HepG2 (cell line): ENCODE data around the gene DENND4A. TPM values are rescaled to one million over a fixed set of nuclear protein-coding genes. Genes with fewer than 3 reads are reported as not detected.
A peak's percentile ranks its signal among the peaks of the same experiment; 100 is the strongest.

Source experiments
- ATF7 ChIP-seq, 2 experiments: fragments of 450-650 bp in 1 of 2; sonication (generic) in 1 of 2; formaldehyde crosslinking in 1 of 2; IDR thresholded peaks; 2 replicates each; pipeline versions ENCODE4 v1.4.0 to v1.6.1; 2016 to 2020; ENCODE audit warnings: antibody characterized with exemption in 1 of 2, mild to moderate bottlenecking in 1 of 2, missing genetic modification reagents in 1 of 2
- DBP ChIP-seq: sonication (generic); formaldehyde crosslinking; IDR thresholded peaks from 2 replicates; pipeline ENCODE4 v1.4.0; 2020; ENCODE audit warnings: missing genetic modification reagents; ENCODE audit errors: not compliant biosample characterization
- HNRNPL ChIP-seq: fragments of 200-400 bp; formaldehyde crosslinking; IDR thresholded peaks from 2 replicates; pipeline ENCODE4 v1.6.1; 2017; ENCODE audit warnings: mild to moderate bottlenecking, low read depth, low read length
- KAT8 ChIP-seq: IDR thresholded peaks from 2 replicates; pipeline ENCODE4 v1.6.1; 2016; ENCODE audit warnings: missing genetic modification reagents, missing compliant biosample characterization
- KLF13 ChIP-seq: sonication (generic); formaldehyde crosslinking; IDR thresholded peaks from 2 replicates; pipeline ENCODE4 v1.4.0; 2020; ENCODE audit warnings: mild to moderate bottlenecking, missing genetic modification reagents
- MXI1 ChIP-seq: IDR thresholded peaks from 3 replicates; pipeline ENCODE4 v1.6.1; 2012; ENCODE audit warnings: low read depth, low read length, inconsistent platforms, borderline replicate concordance
- NCOR1 ChIP-seq: fragments of 200-600 bp; sonication (generic); IDR thresholded peaks from 2 replicates; pipeline ENCODE4 v1.7.0; 2017; ENCODE audit warnings: antibody characterized with exemption, low read length, borderline replicate concordance
- NR2F6 ChIP-seq, 2 experiments: IDR thresholded peaks; 2 replicates each; pipeline ENCODE4 v1.6.1; 2016; ENCODE audit warnings: antibody characterized with exemption in 1 of 2, mild to moderate bottlenecking in 1 of 2
- PBX2 ChIP-seq: IDR thresholded peaks from 2 replicates; pipeline ENCODE4 v1.6.1; 2016; ENCODE audit warnings: control low read depth
- SP2 ChIP-seq: sonication (generic); formaldehyde crosslinking; IDR thresholded peaks from 2 replicates; pipeline ENCODE4 v1.5.1; 2020; ENCODE audit warnings: mild to moderate bottlenecking, missing genetic modification reagents
- ZFP36 ChIP-seq: fragments of 150-350 bp; IDR thresholded peaks from 2 replicates; pipeline ENCODE4 v1.6.1; 2018; ENCODE audit warnings: borderline replicate concordance, low read length, low read depth; ENCODE audit not compliant: partially characterized antibody
- ZKSCAN5 ChIP-seq: sonication (generic); formaldehyde crosslinking; IDR thresholded peaks from 2 replicates; pipeline ENCODE4 v1.5.1; 2020; ENCODE audit warnings: mild to moderate bottlenecking, missing genetic modification reagents
- ZNF329 ChIP-seq: sonication (generic); formaldehyde crosslinking; IDR thresholded peaks from 2 replicates; pipeline ENCODE4 v1.9.0; 2021; ENCODE audit warnings: low read depth, mild to moderate bottlenecking, missing genetic modification reagents
- ZNF510 ChIP-seq: sonication (generic); formaldehyde crosslinking; IDR thresholded peaks from 2 replicates; pipeline ENCODE4 v1.4.0; 2020; ENCODE audit warnings: low read depth, mild to moderate bottlenecking, missing genetic modification reagents
- ZNF780A ChIP-seq: sonication (generic); formaldehyde crosslinking; IDR thresholded peaks from 2 replicates; pipeline ENCODE4 v1.8.0; 2022; ENCODE audit warnings: mild to moderate bottlenecking, missing genetic modification reagents, moderate library complexity
- ZNF788 ChIP-seq: sonication (generic); formaldehyde crosslinking; IDR thresholded peaks from 2 replicates; pipeline ENCODE4 v1.5.0; 2020; ENCODE audit warnings: mild to moderate bottlenecking, missing genetic modification reagents, borderline replicate concordance
- ZSCAN29 ChIP-seq: sonication (generic); formaldehyde crosslinking; conservative IDR thresholded peaks from 2 replicates; pipeline ENCODE4 v1.4.0; 2020; ENCODE audit warnings: mild to moderate bottlenecking, missing genetic modification reagents
- polyA plus RNA-seq, 8 experiments: library from polyadenylated mRNA; depleted of rRNA in 3 of 8; stranded (reverse) in 7 of 8; unstranded in 1 of 8; fragments of >200 nt; fragmentation: Illumina TruSeq in 4 of 8; extraction: Trizol in 4 of 8; gene quantifications; 2 replicates each; pipeline versions ENCODE4 v1.2.1 to v1.2.3, GENCODE V29; 2011 to 2016; ENCODE audit warnings: low read depth in 4 of 8, missing spikeins in 1 of 8, mixed read lengths in 1 of 8; ENCODE audit not compliant: insufficient read depth in 1 of 8
- total RNA-seq, 5 experiments: library from RNA; depleted of rRNA; stranded (reverse); fragments of >200 nt; fragmentation: Illumina TruSeq; extraction: Trizol; gene quantifications; 2 replicates each; pipeline ENCODE4 v1.2.3, GENCODE V29; 2016; ENCODE audit warnings: low read depth in 1 of 5
- TF ChIP-seq, protein P1 (sequence below): sonication (generic); formaldehyde crosslinking; IDR thresholded peaks from 2 replicates; pipeline ENCODE4 v1.4.0; 2020; ENCODE audit warnings: missing genetic modification reagents
- TF ChIP-seq, protein P2 (sequence below): sonication (generic); formaldehyde crosslinking; IDR thresholded peaks from 2 replicates; pipeline ENCODE4 v1.4.0; 2020; ENCODE audit warnings: mild to moderate bottlenecking, missing genetic modification reagents
- TF ChIP-seq, protein P3 (sequence below): sonication (generic); formaldehyde crosslinking; IDR thresholded peaks from 2 replicates; pipeline ENCODE4 v1.4.0; 2020; ENCODE audit warnings: missing genetic modification reagents, borderline replicate concordance

Gene DENND4A
- total and polyA plus RNA-seq, 2 of the 13 experiments (the other 11 are each of a cell fraction or from before 2014, with no cell fraction given), result 13.2 to 18.6 TPM

DNA sequence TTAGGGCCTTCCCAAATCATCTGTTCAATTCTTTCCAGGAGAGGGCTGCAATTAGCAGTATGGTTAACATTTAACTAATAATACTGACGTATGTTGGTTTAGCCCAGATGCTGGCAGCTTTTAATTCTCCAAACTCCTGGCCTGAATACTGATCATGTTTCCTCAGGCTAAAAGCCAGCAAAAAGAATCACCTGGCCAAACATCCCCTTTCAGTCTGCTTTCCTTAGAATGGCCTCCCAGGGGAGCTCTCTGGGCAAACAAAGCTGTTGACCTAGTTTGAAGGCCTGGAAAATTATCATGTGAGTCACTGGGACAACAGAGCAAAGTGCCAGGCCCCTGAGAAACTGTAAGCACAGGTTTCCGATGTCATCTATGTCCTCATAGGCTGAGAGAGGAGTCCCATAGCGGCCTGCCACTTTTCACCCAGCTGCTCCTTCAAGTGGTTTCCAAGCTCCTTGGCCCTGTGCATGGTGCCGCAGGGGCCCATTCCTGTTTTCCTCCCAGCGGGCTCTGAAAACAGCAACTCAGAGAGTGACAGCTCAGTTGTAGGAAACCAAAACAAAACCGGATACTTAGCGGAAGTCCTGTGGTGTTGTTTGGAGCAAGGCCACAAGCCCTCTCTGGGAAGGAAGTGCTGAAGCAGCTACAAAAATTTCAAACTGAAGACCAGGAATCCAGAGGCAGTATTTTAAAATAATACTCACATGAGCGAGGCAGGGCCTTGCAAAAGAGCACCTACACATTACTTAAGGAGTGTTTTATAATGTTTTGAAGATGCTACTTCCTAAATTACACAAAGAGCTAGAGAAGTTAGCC, 40.7 kb upstream of the DENND4A start (continued):
- TF ChIP-seq ZSCAN29 (CRISPR knock-in tag) (peak; percentile 92), NCOR1 (peak; percentile 68; the same call in 1 of the 2 replicates), DBP (no peak), MXI1 (0 out of 3 replicates have a peak, but pooled peaks have one; percentile 14), HNRNPL (no peak), SP2 (CRISPR knock-in tag) (no peak), ZNF788 (CRISPR knock-in tag) (peak; percentile 62; the same call in 1 of the 2 replicates), ZNF329 (CRISPR knock-in tag) (0 out of 2 replicates have a peak, but pooled peaks have one; percentile 33), ATF7 (IDR thresholded peaks at IDR 0.05) (peak; percentile 25; the same call in 1 of the 2 replicates), ATF7 (CRISPR knock-in tag; IDR thresholded peaks at IDR 0.05) (peak; percentile 80; the same call in 1 of the 2 replicates), ZFP36 (no peak), KLF13 (CRISPR knock-in tag) (no peak), PBX2 (no peak), NR2F6 (IDR thresholded peaks at IDR 0.05) (peak; percentile 78), NR2F6 (CRISPR knock-in tag; IDR thresholded peaks at IDR 0.05) (peak; percentile 77), ZNF780A (CRISPR knock-in tag) (no peak), ZNF510 (CRISPR knock-in tag) (peak; percentile 90), KAT8 (CRISPR knock-in tag) (peak; percentile 84), ZKSCAN5 (CRISPR knock-in tag) (no peak)
- TF ChIP-seq, protein P1, sequence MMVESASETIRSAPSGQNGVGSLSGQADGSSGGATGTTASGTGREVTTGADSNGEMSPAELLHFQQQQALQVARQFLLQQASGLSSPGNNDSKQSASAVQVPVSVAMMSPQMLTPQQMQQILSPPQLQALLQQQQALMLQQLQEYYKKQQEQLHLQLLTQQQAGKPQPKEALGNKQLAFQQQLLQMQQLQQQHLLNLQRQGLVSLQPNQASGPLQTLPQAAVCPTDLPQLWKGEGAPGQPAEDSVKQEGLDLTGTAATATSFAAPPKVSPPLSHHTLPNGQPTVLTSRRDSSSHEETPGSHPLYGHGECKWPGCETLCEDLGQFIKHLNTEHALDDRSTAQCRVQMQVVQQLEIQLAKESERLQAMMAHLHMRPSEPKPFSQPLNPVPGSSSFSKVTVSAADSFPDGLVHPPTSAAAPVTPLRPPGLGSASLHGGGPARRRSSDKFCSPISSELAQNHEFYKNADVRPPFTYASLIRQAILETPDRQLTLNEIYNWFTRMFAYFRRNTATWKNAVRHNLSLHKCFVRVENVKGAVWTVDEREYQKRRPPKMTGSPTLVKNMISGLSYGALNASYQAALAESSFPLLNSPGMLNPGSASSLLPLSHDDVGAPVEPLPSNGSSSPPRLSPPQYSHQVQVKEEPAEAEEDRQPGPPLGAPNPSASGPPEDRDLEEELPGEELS (CRISPR knock-in tag), result peak; percentile 96
- TF ChIP-seq, protein P2, sequence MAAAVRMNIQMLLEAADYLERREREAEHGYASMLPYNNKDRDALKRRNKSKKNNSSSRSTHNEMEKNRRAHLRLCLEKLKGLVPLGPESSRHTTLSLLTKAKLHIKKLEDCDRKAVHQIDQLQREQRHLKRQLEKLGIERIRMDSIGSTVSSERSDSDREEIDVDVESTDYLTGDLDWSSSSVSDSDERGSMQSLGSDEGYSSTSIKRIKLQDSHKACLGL (CRISPR knock-in tag), result 0 out of 2 replicates have a peak, but pooled peaks have one; percentile 22
- TF ChIP-seq, protein P3, sequence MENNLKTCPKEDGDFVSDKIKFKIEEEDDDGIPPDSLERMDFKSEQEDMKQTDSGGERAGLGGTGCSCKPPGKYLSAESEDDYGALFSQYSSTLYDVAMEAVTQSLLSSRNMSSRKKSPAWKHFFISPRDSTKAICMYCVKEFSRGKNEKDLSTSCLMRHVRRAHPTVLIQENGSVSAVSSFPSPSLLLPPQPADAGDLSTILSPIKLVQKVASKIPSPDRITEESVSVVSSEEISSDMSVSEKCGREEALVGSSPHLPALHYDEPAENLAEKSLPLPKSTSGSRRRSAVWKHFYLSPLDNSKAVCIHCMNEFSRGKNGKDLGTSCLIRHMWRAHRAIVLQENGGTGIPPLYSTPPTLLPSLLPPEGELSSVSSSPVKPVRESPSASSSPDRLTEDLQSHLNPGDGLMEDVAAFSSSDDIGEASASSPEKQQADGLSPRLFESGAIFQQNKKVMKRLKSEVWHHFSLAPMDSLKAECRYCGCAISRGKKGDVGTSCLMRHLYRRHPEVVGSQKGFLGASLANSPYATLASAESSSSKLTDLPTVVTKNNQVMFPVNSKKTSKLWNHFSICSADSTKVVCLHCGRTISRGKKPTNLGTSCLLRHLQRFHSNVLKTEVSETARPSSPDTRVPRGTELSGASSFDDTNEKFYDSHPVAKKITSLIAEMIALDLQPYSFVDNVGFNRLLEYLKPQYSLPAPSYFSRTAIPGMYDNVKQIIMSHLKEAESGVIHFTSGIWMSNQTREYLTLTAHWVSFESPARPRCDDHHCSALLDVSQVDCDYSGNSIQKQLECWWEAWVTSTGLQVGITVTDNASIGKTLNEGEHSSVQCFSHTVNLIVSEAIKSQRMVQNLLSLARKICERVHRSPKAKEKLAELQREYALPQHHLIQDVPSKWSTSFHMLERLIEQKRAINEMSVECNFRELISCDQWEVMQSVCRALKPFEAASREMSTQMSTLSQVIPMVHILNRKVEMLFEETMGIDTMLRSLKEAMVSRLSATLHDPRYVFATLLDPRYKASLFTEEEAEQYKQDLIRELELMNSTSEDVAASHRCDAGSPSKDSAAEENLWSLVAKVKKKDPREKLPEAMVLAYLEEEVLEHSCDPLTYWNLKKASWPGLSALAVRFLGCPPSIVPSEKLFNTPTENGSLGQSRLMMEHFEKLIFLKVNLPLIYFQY (CRISPR knock-in tag), result no peak
